Stimulated activated naive CD8-positive, alpha-beta T cell treated with anti-CD3 and anti-CD28 coated beads, Interleukin-15, Interleukin-2, amounts not matched to agents 100 ng/mL and 50 ng/mL, for 24 hours (primary cell): ENCODE results near the gene RASSF5.

ENCODE experiments used
- H3K27ac Mint-ChIP-seq: one replicate; pipeline ENCODE4 v1.8.0; 2021; ENCODE audit warnings: mild to moderate bottlenecking, mixed read lengths
- H3K27me3 Mint-ChIP-seq: one replicate; pipeline ENCODE4 v1.8.0; 2021; ENCODE audit warnings: mixed read lengths
- H3K36me3 Mint-ChIP-seq: one replicate; pipeline ENCODE4 v1.8.0; 2021; ENCODE audit warnings: low read depth, mixed read lengths
- H3K4me1 Mint-ChIP-seq: one replicate; pipeline ENCODE4 v1.8.0; 2021; ENCODE audit warnings: low read depth, mixed read lengths
- H3K4me3 Mint-ChIP-seq: one replicate; pipeline ENCODE4 v1.8.0; 2021; ENCODE audit warnings: mild to moderate bottlenecking, mixed read lengths
- H3K9me3 Mint-ChIP-seq: one replicate; pipeline ENCODE4 v1.8.0; 2021; ENCODE audit warnings: mixed read lengths

Gene RASSF5

GRCh38 chr1:206484901-206485300 lies 22.4 kb upstream of the RASSF5 start:
- peaks cover 12% of the 10 kb centered on the region for H3K4me1 Mint-ChIP-seq
- H3K36me3 Mint-ChIP-seq, result peaks cover 12% of the 10 kb centered on the region
- H3K27ac Mint-ChIP-seq, result no peak overlapping the region
- no peaks in the 10 kb centered on the region for H3K9me3 Mint-ChIP-seq
- H3K27me3 Mint-ChIP-seq, result no peaks in the 10 kb centered on the region
- no peak overlapping the region for H3K4me3 Mint-ChIP-seq

GRCh38 chr1:206486995-206487788 lies 20.1 kb upstream of the RASSF5 start:
- H3K27ac Mint-ChIP-seq, result peak overlapping the region; percentile 36
- H3K4me3 Mint-ChIP-seq, result no peak overlapping the region
- H3K4me1 Mint-ChIP-seq, result no peaks in the 10 kb centered on the region
- no peaks in the 10 kb centered on the region for H3K9me3 Mint-ChIP-seq
- H3K36me3 Mint-ChIP-seq, result peaks cover 22% of the 10 kb centered on the region
- H3K27me3 Mint-ChIP-seq, result no peaks in the 10 kb centered on the region

- no peaks in the 10 kb centered on the region for H3K9me3 Mint-ChIP-seq
- no peaks in the 10 kb centered on the region for H3K27me3 Mint-ChIP-seq
- H3K27ac Mint-ChIP-seq, result no peak overlapping the region
- peaks cover 29% of the 10 kb centered on the region for H3K36me3 Mint-ChIP-seq
- H3K4me1 Mint-ChIP-seq, result no peaks in the 10 kb centered on the region
- H3K4me3 Mint-ChIP-seq, result no peak overlapping the region
Measured at GRCh38 chr1:206487970-206488369, 19.4 kb upstream of the RASSF5 start.

- Mint-ChIP-seq H3K36me3 (peaks cover 29% of the 10 kb centered on the region), H3K27me3 (no peaks in the 10 kb centered on the region), H3K27ac (no peak overlapping the region), H3K4me1 (no peaks in the 10 kb centered on the region), H3K4me3 (no peak overlapping the region), H3K9me3 (no peaks in the 10 kb centered on the region)
Measured at GRCh38 chr1:206488466-206488865, 18.9 kb upstream of the RASSF5 start.

- Mint-ChIP-seq H3K27ac (no peak overlapping the region), H3K36me3 (peaks cover 35% of the 10 kb centered on the region), H3K9me3 (no peaks in the 10 kb centered on the region)
Measured at GRCh38 chr1:206489980-206490770, 17.2 kb upstream of the RASSF5 start.

GRCh38 chr1:206490771-206491405 lies 16.4 kb upstream of the RASSF5 start:
- no peaks in the 10 kb centered on the region for H3K9me3 Mint-ChIP-seq
- no peak overlapping the region for H3K4me3 Mint-ChIP-seq
- no peaks in the 10 kb centered on the region for H3K27me3 Mint-ChIP-seq
- H3K36me3 Mint-ChIP-seq, result peaks cover 33% of the 10 kb centered on the region
- peaks cover 12% of the 10 kb centered on the region for H3K4me1 Mint-ChIP-seq
- peak overlapping the region; percentile 63 for H3K27ac Mint-ChIP-seq

More at GRCh38 chr1:206489980-206490770, 17.2 kb upstream of the RASSF5 start:
- H3K4me1 Mint-ChIP-seq, result peaks cover 5% of the 10 kb centered on the region
- no peaks in the 10 kb centered on the region for H3K27me3 Mint-ChIP-seq
- no peak overlapping the region for H3K4me3 Mint-ChIP-seq

GRCh38 chr1:206491616-206492015 lies 15.7 kb upstream of the RASSF5 start:
- Mint-ChIP-seq H3K27me3 (no peaks in the 10 kb centered on the region), H3K4me3 (no peak overlapping the region), H3K36me3 (peaks cover 32% of the 10 kb centered on the region), H3K4me1 (peaks cover 20% of the 10 kb centered on the region), H3K9me3 (no peaks in the 10 kb centered on the region), H3K27ac (no peak overlapping the region)

- peaks cover 32% of the 10 kb centered on the region for H3K36me3 Mint-ChIP-seq
- H3K27ac Mint-ChIP-seq, result no peak overlapping the region
- H3K27me3 Mint-ChIP-seq, result no peaks in the 10 kb centered on the region
- H3K4me1 Mint-ChIP-seq, result peaks cover 25% of the 10 kb centered on the region
- no peak overlapping the region for H3K4me3 Mint-ChIP-seq
- H3K9me3 Mint-ChIP-seq, result no peaks in the 10 kb centered on the region
Measured at GRCh38 chr1:206492589-206492988, 14.7 kb upstream of the RASSF5 start.

GRCh38 chr1:206493279-206493678 lies 14.1 kb upstream of the RASSF5 start:
- Mint-ChIP-seq H3K4me1 (peaks cover 25% of the 10 kb centered on the region), H3K27ac (no peak overlapping the region), H3K27me3 (no peaks in the 10 kb centered on the region), H3K9me3 (no peaks in the 10 kb centered on the region), H3K4me3 (no peak overlapping the region), H3K36me3 (peaks cover 33% of the 10 kb centered on the region)

GRCh38 chr1:206495011-206495461 lies 12.3 kb upstream of the RASSF5 start:
- no peak overlapping the region for H3K27ac Mint-ChIP-seq
- H3K4me3 Mint-ChIP-seq, result no peak overlapping the region
- peaks cover 25% of the 10 kb centered on the region for H3K4me1 Mint-ChIP-seq
- H3K9me3 Mint-ChIP-seq, result no peaks in the 10 kb centered on the region
- H3K36me3 Mint-ChIP-seq, result peaks cover 41% of the 10 kb centered on the region
- H3K27me3 Mint-ChIP-seq, result no peaks in the 10 kb centered on the region

- no peaks in the 10 kb centered on the region for H3K9me3 Mint-ChIP-seq
- H3K27me3 Mint-ChIP-seq, result no peaks in the 10 kb centered on the region
- H3K36me3 Mint-ChIP-seq, result peaks cover 41% of the 10 kb centered on the region
- H3K4me3 Mint-ChIP-seq, result no peak overlapping the region
- no peak overlapping the region for H3K27ac Mint-ChIP-seq
- peaks cover 25% of the 10 kb centered on the region for H3K4me1 Mint-ChIP-seq
Measured at GRCh38 chr1:206495493-206496046, 11.8 kb upstream of the RASSF5 start.

- Mint-ChIP-seq H3K36me3 (peaks cover 34% of the 10 kb centered on the region), H3K27ac (peak overlapping the region; percentile 77), H3K9me3 (no peaks in the 10 kb centered on the region), H3K4me3 (no peak overlapping the region), H3K27me3 (no peaks in the 10 kb centered on the region), H3K4me1 (peaks cover 29% of the 10 kb centered on the region)
Measured at GRCh38 chr1:206496131-206496793, 11.1 kb upstream of the RASSF5 start.

- Mint-ChIP-seq H3K27ac (no peak overlapping the region), H3K4me1 (peaks cover 39% of the 10 kb centered on the region), H3K36me3 (peaks cover 25% of the 10 kb centered on the region), H3K9me3 (no peaks in the 10 kb centered on the region), H3K27me3 (no peaks in the 10 kb centered on the region), H3K4me3 (no peak overlapping the region)
Measured at GRCh38 chr1:206497363-206497762, 10.0 kb upstream of the RASSF5 start.

GRCh38 chr1:206497774-206498173 lies 9.6 kb upstream of the RASSF5 start:
- no peaks in the 10 kb centered on the region for H3K9me3 Mint-ChIP-seq
- H3K4me3 Mint-ChIP-seq, result no peak overlapping the region
- H3K4me1 Mint-ChIP-seq, result peaks cover 43% of the 10 kb centered on the region
- H3K36me3 Mint-ChIP-seq, result peaks cover 21% of the 10 kb centered on the region
- no peak overlapping the region for H3K27ac Mint-ChIP-seq
- H3K27me3 Mint-ChIP-seq, result no peaks in the 10 kb centered on the region
